GM12874 (cell line): ENCODE measurements around the gene CRADD.

Experiments used
- CTCF ChIP-seq: IDR thresholded peaks from 2 replicates; pipeline ENCODE4 v1.5.1; 2011; ENCODE audit warnings: low read depth, mild to moderate bottlenecking, control low read depth, low read length, moderate library complexity; ENCODE audit not compliant: insufficient read depth

Gene CRADD

GRCh38 chr12:93944201-93944600 lies 267.0 kb downstream of the CRADD start:
- no peak for TF ChIP-seq CTCF
